Effector memory CD4-positive, alpha-beta T cell (primary cell): ENCODE results near the gene INTS6.

ENCODE experiments used
- DNase-seq, 3 donors: peaks; one replicate each; pipeline ENCODE4 v3.0.0-alpha.2; 2020
- H3K27ac ChIP-seq: 2 replicates; pipeline ENCODE4 v1.7.0; 2013; ENCODE audit warnings: mild to moderate bottlenecking, low read length, moderate library complexity; ENCODE audit not compliant: insufficient read depth, poor library complexity, severe bottlenecking
- H3K27me3 ChIP-seq: replicated peaks from 2 replicates; pipeline ENCODE4 v1.7.0; 2013; ENCODE audit warnings: mild to moderate bottlenecking, low read length; ENCODE audit not compliant: insufficient read depth, control insufficient read depth, poor library complexity, severe bottlenecking
- H3K36me3 ChIP-seq: 2 replicates; pipeline ENCODE4 v1.7.0; 2013; ENCODE audit warnings: mild to moderate bottlenecking, low read length, moderate library complexity; ENCODE audit not compliant: control insufficient read depth, insufficient read depth
- H3K4me1 ChIP-seq: 2 replicates; pipeline ENCODE4 v1.7.0; 2013; ENCODE audit warnings: low read length, mild to moderate bottlenecking; ENCODE audit not compliant: control insufficient read depth, insufficient read depth, poor library complexity, severe bottlenecking
- H3K4me3 ChIP-seq: 2 replicates; pipeline ENCODE4 v1.7.0; 2013; ENCODE audit warnings: low read length, low read depth, mild to moderate bottlenecking; ENCODE audit not compliant: insufficient read depth, poor library complexity, severe bottlenecking
- H3K9me3 ChIP-seq: 2 replicates; pipeline ENCODE4 v1.7.0; 2013; ENCODE audit warnings: mild to moderate bottlenecking, low read length, moderate library complexity; ENCODE audit not compliant: control insufficient read depth

INTS6 gene

DNA sequence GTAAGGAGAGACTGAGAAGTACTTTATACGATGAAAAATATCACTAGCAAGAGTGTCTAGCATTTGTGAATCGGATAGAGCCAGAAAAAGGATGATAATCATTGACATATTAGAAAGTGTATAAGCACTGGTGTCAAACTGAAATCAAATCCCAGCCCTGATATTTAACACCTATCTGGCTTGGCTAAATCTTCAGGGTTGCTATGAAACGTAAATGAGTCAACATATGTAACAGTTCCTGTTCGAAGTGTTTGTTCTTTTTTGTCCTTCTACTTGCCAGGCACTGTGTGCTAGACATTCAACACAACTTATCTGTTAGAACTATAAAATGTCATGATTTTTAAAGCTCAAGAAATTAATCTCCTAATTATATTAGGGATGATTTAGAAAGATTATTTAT lies 72.6 kb downstream of the INTS6 start:
- Histone ChIP-seq H3K27me3 (no peaks in the 10 kb centered on the region), H3K4me1 (no peaks in the 10 kb centered on the region), H3K36me3 (peaks cover 32% of the 10 kb centered on the region), H3K4me3 (no peak overlapping the region), H3K9me3 (no peaks in the 10 kb centered on the region), H3K27ac (no peak overlapping the region)
- DNase-seq: no peak

DNA sequence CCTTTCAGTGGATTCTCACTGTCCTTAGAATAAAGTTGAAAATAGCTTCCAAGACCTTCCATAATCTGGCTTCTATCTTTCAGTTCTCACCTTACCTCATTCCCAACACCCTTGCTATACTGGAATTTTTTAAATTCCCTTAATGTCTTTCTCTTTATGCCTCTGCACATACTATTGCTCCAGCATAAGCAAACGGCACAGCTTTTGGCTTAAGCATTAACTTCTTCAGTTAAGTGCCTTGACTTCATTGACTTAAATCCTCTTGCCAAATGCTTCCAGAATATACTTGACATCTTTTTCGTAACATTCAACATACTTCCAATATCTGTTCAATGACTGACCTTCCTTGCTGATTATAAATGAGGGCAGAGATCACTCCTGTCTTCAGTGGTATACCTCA lies 79.4 kb downstream of the INTS6 start:
- no peak for DNase-seq
- H3K27me3 ChIP-seq: no peaks in the 10 kb centered on the region
- H3K4me1 ChIP-seq: no peaks in the 10 kb centered on the region
- no peaks in the 10 kb centered on the region for H3K9me3 ChIP-seq
- peaks cover 53% of the 10 kb centered on the region for H3K36me3 ChIP-seq
- H3K4me3 ChIP-seq: no peak overlapping the region
- H3K27ac ChIP-seq: no peak overlapping the region

GRCh38 chr13:51371768-51372399 lies 81.0 kb downstream of the INTS6 start:
- peaks cover 61% of the 10 kb centered on the region for H3K36me3 ChIP-seq
- no peaks in the 10 kb centered on the region for H3K9me3 ChIP-seq

DNA sequence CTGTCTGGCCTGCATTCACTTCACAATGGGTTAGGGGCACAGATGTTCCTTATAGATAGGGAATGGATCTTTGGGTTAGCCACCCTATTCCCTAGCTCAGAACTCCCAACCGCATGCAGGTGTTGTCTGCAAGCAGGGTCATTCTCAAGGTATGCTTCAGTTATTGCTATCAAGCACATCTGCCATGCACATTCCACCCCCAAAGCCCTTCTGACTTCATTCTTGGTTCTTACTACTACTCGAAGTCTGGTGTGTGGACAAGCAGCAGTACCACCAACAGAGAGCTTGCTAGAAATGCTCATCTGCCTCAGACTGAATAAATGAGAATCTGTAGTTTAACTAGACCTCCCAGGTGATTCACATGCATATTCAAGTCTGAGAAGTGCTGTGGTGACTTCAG lies 82.0 kb downstream of the INTS6 start:
- H3K4me1 ChIP-seq: no peaks in the 10 kb centered on the region
- H3K36me3 ChIP-seq: peaks cover 65% of the 10 kb centered on the region
- no peak overlapping the region for H3K27ac ChIP-seq
- no peak for DNase-seq
- H3K9me3 ChIP-seq: no peaks in the 10 kb centered on the region
- no peaks in the 10 kb centered on the region for H3K27me3 ChIP-seq
- no peak overlapping the region for H3K4me3 ChIP-seq

More at GRCh38 chr13:51371768-51372399, 81.0 kb downstream of the INTS6 start:
- Histone ChIP-seq H3K27ac (no peak overlapping the region), H3K27me3 (no peaks in the 10 kb centered on the region), H3K4me1 (no peaks in the 10 kb centered on the region), H3K4me3 (no peak overlapping the region)
- no peak for DNase-seq

DNA sequence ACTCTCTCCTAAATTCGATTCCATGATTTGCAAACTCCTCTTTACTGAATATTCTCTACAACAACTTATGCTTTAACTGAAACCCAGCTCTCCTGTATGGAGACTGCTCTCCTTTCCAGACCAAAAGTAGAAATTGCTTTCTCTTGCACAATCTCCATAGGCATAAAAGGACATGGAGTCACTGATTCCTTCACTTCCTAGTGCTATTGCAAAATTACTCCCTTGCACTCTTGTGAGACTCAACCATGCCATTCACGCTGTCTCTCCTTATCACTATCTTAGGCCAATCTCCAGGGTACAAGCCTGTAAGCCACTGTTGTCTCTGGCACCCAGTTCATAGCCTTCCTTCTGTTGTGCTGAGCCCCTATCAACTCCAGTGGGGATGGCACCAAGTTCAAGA lies 82.7 kb downstream of the INTS6 start:
- Histone ChIP-seq H3K9me3 (no peaks in the 10 kb centered on the region), H3K36me3 (peaks cover 61% of the 10 kb centered on the region), H3K27me3 (no peaks in the 10 kb centered on the region), H3K4me1 (no peaks in the 10 kb centered on the region), H3K27ac (no peak overlapping the region), H3K4me3 (no peak overlapping the region)
- DNase-seq: no peak

DNA sequence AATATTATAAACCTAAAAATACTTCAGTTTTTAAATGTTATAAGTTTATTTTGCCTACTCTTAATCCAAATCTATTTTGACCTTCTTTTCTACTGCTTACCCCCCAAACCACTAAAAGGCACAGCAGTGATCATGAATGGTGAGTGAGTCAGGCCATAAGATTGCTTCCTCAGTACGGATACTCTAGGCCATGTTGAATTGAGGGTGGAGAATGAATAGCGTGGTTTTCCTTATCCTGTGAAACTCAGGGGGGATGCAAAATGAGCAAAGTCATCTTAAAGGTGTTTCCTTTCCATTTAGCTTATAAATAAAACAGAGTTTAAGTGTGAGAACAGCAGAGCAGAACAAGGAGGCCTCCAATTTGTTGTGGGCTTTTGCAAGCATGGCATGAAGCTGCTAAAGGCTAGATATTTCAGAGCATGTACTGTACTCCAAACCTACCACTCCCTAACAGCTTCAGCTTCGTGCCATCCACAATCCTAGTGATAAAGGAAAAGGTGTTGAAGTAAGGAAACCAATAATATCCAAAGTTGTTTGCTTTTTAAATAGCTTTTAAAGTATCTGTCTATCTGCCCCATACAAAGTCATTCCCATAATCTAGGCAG lies 88.3 kb downstream of the INTS6 start:
- no peak overlapping the region for H3K4me3 ChIP-seq
- H3K36me3 ChIP-seq: peaks cover 33% of the 10 kb centered on the region
- H3K9me3 ChIP-seq: no peaks in the 10 kb centered on the region
- H3K27me3 ChIP-seq: no peaks in the 10 kb centered on the region
- no peak for DNase-seq
- no peak overlapping the region for H3K27ac ChIP-seq
- no peaks in the 10 kb centered on the region for H3K4me1 ChIP-seq

DNA sequence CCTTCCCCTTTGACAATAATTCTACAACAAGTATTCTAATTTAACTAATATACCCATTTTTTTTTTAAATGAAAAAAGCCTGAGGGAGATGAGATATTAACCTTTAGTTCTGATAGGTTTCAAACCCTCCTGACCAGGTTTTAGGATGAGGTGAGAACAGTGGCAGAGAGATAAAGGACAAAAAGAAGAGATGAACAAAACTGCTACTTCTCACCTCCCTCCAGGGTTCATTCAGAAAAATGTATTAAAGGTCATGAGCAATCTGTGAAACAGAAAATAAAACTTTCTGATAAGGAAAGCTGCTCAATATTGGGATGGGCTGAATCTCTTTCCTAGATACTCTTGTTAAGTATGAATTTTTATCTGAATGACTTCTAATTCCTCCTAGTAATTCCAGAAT lies 89.2 kb downstream of the INTS6 start:
- Histone ChIP-seq H3K36me3 (peaks cover 31% of the 10 kb centered on the region), H3K27ac (no peak overlapping the region), H3K4me1 (no peaks in the 10 kb centered on the region), H3K9me3 (no peaks in the 10 kb centered on the region), H3K27me3 (no peaks in the 10 kb centered on the region), H3K4me3 (no peak overlapping the region)
- DNase-seq: no peak

- Histone ChIP-seq H3K27ac (no peak overlapping the region), H3K27me3 (no peaks in the 10 kb centered on the region), H3K4me1 (no peaks in the 10 kb centered on the region), H3K36me3 (peaks cover 13% of the 10 kb centered on the region), H3K9me3 (no peaks in the 10 kb centered on the region), H3K4me3 (no peak overlapping the region)
- no peak for DNase-seq
These were observed 91.7 kb downstream of the INTS6 start for GRCh38 chr13:51361106-51361505.

GRCh38 chr13:51360489-51360888 lies 92.3 kb downstream of the INTS6 start:
- Histone ChIP-seq H3K4me3 (no peak overlapping the region), H3K27ac (no peak overlapping the region), H3K9me3 (no peaks in the 10 kb centered on the region), H3K27me3 (no peaks in the 10 kb centered on the region), H3K36me3 (peaks cover 11% of the 10 kb centered on the region), H3K4me1 (no peaks in the 10 kb centered on the region)
- no peak for DNase-seq

DNA sequence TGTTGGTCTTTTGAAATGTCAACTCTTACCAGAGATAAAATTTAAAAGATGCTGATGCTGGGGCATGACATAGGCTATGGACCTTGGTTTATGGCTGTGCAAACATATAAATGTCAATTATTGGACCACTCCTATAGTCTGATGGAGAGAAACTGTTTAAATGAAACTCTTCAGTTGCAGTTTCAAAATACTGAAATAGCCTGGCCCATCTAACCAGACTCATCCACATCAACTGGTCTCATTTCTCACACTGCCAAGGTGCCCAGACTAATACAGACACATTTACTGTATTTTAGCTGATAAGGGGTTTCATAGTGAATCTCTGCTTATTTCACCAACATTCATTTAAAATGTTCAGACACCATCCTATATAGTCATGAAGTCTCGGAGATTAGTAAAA lies 93.5 kb downstream of the INTS6 start:
- H3K27ac ChIP-seq: no peak overlapping the region
- H3K4me3 ChIP-seq: no peak overlapping the region
- no peaks in the 10 kb centered on the region for H3K27me3 ChIP-seq
- H3K36me3 ChIP-seq: peaks cover 3% of the 10 kb centered on the region
- no peaks in the 10 kb centered on the region for H3K4me1 ChIP-seq
- no peak for DNase-seq
- H3K9me3 ChIP-seq: no peaks in the 10 kb centered on the region
